Activated CD4-positive, alpha-beta T cell treated with anti-CD3 and anti-CD28 coated beads, Interleukin-2, amount 50 U/mL, for 48 hours (primary cell): ENCODE measurements around the gene HPSE2.
"Not testable (repeated sequence)": the region's sequence is repeated elsewhere in the genome, so short reads cannot be mapped to it uniquely, and the experiment has no call there.

Source experiments
- DNase-seq, 2 experiments: peaks; one replicate each; pipeline ENCODE4 v3.0.0-alpha.2; 2020

The HPSE2 gene

GRCh38 chr10:99235658-99236626 lies at the start of gene HPSE2:
Gene HPSE2, minus strand, starts transcription at chr10:99235852.
- no peak for DNase-seq

GRCh38 chr10:99280472-99280871 lies 44.8 kb upstream of the HPSE2 start:
- DNase-seq: no peak

- no peak for DNase-seq
Measured at GRCh38 chr10:99279626-99280111, 44.0 kb upstream of the HPSE2 start.

GRCh38 chr10:99276848-99277486 lies 41.3 kb upstream of the HPSE2 start:
- DNase-seq: no peak

- no peak for DNase-seq
Measured at GRCh38 chr10:99266383-99266782, 30.7 kb upstream of the HPSE2 start.

GRCh38 chr10:99248824-99249223 lies 13.2 kb upstream of the HPSE2 start:
- DNase-seq: no peak

- DNase-seq: not testable (repeated sequence)
Measured at GRCh38 chr10:99247893-99248292, 12.2 kb upstream of the HPSE2 start.

GRCh38 chr10:99236627-99237309 lies 1.1 kb upstream of the HPSE2 start:
- no peak for DNase-seq

- no peak for DNase-seq
Measured at GRCh38 chr10:99234791-99235657, 628 bp downstream of the HPSE2 start.

- DNase-seq: peak; percentile 53 to 66
Measured at GRCh38 chr10:99234041-99234790, 1.4 kb downstream of the HPSE2 start.

GRCh38 chr10:99233689-99234037 lies 2.0 kb downstream of the HPSE2 start:
- no peak for DNase-seq

- no peak for DNase-seq
Measured at GRCh38 chr10:99233000-99233688, 2.5 kb downstream of the HPSE2 start.

GRCh38 chr10:99232360-99232999 lies 3.2 kb downstream of the HPSE2 start:
- peak in 1 of 2 experiments; percentile 7 for DNase-seq

GRCh38 chr10:99224766-99225165 lies 10.9 kb downstream of the HPSE2 start:
- DNase-seq: no peak

GRCh38 chr10:99207340-99207739 lies 28.3 kb downstream of the HPSE2 start:
- DNase-seq: no peak

GRCh38 chr10:99203310-99203709 lies 32.3 kb downstream of the HPSE2 start:
- no peak for DNase-seq

- no peak for DNase-seq
Measured at GRCh38 chr10:99172950-99173349, 62.7 kb downstream of the HPSE2 start.

GRCh38 chr10:99172128-99172738 lies 63.4 kb downstream of the HPSE2 start:
- peak in 1 of 2 experiments; percentile 4 for DNase-seq

- no peak for DNase-seq
Measured at GRCh38 chr10:99170116-99170675, 65.5 kb downstream of the HPSE2 start.

- DNase-seq: no peak
Measured at GRCh38 chr10:99161165-99161564, 74.5 kb downstream of the HPSE2 start.
